H54 (cell line): ENCODE measurements around the gene TRAF1.

Experiments
- DNase-seq: peaks from one replicate; pipeline ENCODE4 v3.0.0; 2011; ENCODE audit warnings: low spot score, mixed read lengths; ENCODE audit not compliant: insufficient read length
- FAIRE-seq: peaks from 3 replicates; lab custom pipeline; 2011; peaks lifted over from hg19 to GRCh38; lab: Jason Lieb, UNC
- POLR2A ChIP-seq: IDR thresholded peaks from 2 replicates; pipeline ENCODE4 v1.6.1; 2011; ENCODE audit warnings: low read depth, mild to moderate bottlenecking, low read length

TRAF1 gene

DNA sequence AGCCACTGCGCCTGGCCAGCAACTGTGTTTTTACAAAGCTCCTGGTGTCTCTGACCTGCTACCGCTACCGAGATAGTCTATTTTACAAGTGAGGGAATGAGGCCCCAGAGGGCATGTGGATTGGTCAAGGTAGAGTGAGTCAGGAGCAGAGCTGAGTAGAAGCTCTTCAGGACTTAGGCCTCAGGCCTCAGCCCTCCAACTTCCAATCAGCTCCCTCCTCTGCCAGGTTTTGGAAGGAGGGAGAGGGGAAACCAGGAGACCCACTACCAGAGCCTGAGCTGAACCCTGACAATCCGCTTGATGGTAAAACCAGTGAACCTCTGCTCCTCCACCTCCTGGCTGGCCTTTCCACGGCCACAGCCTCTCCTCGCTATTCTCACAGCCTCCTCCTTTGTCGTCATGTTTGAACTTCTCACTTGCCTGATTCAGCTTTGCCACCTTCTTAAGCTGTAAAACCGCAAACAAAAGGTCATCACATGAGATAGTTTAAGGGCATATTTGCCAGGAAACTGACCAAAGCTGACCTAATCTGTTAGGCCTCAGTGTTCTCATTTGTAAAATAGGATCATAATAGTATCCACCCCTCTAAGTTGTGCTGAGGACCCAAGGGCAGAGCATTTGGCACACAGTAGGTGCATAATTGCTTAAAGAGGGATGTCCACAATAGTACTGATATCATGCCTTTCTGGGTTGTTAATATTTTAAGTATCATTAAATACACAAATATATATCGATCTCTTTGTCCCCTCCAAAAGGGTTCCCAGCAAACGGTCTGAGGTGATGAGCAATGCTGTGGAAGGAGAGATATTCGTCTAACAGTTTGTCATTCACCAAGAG is 1.7 kb downstream of the TRAF1 start:
- FAIRE-seq = no peak
- TF ChIP-seq POLR2A = no peak
- no peak for DNase-seq

DNA sequence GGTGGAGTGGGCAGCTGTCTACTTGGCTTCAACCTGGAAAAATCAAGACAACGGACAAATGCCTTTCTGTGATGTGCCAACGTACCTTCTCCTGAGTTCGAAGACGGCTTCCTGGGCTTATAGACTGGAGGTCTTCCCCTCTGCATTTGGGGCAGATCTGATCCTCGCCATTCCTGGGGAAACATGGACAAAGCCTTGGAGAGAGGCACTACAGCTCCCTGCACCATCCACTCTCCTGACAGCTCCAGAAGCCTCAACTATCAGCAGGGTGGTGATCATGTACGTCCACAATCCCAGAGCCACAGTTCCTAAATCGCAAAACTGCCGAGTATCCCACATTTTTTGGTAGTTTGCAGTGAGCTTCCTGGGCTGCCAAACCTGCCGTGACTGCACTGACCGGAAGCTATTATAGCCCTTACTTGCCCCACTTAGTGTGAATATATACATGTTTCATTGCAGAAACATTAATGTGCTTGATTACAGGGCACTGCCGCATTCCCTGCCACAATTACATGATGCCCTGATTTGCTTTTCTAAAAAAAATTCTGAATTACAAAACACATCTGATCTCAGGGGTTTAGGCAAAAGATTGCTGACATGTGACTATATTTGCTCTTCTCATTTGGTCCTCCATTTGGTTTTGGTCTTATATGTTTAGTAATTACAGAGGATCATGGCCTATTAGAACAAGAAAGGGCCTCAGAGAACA is 2.8 kb downstream of the TRAF1 start:
- DNase-seq (no peak), FAIRE-seq (no peak)
- TF ChIP-seq POLR2A = no peak

DNA sequence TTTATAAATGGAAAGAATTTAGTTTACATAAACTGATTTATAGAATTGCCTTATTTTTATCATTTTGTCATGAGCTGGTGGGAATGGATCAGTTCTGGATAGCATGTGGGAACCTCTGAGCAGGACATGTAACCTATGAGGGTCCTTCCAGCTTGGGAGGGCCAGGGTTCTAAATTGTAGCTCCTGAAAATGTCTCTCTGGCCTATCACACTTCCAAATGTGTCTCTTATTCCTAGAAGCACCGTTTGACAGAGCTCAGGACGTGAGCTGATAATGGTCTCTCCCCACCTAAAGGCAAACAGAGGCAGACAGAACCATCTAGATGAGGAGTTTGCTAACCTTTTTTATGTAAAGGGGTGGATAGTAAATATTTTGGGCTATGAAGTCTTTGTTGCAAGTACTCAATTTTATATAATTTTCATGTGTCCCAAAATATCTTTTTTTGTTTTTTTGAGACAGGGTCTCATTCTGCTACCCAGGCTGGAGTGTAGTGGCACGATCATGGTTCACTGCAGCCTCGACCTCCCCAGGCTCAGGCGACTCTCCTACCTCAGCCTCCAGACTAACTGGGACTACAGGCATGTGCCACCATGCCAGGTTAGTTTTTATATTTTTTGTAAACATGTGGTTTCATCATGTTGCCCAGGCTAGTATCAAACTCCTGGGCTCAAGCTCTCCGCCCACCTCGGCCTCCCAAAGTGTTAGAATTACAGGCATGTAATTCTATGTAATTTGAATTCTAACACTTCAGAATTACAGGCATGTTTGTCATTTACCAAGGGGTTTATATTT is 4.0 kb downstream of the TRAF1 start:
- FAIRE-seq (no peak), DNase-seq (no peak)
- TF ChIP-seq POLR2A = no peak

DNA sequence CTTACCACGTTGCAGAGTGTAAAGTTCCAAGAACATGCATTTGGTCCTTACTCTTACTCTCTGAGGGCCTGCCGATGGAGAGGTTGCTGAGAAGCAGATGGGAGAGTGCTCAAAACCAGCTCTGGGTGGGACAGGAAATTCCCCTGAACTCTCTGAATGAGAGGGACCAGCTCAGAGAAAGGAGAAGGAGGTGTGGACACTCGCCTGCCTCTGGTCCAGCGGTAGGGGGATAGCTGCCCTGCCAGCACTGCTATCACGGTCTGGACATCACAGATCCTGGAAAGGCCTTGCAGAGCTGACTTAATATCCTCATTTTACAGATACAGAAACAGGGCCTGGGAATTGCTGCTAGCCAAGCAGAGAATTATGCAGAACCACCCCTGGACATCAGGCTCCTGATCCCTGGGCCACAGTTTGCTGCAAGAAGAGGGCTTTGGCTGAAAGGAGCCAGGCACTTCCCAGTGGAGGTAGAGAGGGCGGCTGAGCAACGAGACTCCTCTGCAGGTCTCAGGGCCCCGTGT is 4.9 kb downstream of the TRAF1 start:
- no peak for FAIRE-seq
- DNase-seq = no peak
- no peak for TF ChIP-seq POLR2A

DNA sequence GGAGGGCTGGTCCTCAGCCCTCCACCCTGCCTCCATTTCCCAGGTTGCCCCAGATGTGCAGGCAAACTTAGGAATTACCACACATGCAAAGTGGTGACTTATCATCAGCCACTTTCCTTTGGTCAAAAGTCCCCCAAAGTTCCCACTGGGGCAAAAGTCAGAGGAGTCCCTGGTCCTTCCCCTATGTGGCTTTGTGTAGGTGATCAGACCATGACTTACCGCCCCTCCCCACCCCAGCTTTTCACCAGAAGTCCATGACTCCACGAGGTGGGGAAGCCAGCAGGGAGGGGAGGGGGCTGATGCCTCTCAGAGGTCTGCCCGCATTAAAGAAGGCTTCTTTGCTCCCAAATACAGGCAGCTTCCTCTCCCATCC is 5.8 kb downstream of the TRAF1 start:
- DNase-seq (no peak), FAIRE-seq (no peak)
- no peak for TF ChIP-seq POLR2A

DNA sequence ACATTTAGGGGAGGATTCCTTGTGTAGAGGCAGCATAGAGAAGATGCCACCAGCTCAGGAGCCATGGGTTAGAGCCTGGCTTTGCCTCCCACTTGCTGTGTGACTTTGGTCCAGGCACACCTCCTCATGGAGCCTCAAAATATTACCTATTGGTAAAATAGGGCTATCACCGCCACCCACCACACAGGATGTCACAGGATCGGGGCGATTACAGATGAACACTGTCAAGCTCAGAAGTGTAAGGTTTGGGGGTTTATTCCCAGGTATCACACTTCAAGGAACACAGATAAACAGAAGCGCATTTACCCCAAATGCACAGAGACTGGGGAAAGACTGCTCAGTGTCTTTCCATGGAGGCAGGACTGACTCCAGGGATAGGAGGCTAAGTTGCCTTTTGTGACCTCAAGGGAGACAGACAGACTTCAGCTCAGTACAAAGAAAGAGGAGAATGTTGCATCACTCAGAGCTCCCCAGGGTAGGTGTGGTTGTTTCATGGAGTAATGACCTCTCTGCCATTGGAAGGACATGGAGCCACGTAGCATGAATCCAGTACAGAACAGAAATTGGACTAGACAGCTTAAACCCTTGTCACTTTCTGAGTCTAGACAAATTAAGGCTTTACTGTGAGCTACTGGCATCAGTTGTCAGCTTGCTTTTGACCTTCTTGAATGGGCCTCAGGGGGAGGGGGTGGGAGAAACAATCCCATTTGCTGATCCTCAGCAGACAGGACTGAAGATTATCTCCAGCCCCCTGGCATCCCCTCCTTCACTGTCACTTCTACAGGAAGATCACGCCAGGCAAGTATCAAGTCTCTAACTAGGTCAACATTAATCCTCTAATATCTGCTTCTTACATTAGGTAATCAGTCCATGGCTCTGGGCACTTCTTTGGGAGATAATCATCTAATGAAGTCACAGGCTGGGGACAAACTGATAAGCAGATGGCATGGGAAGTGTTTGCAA is 6.5 kb downstream of the TRAF1 start:
- DNase-seq (no peak), FAIRE-seq (no peak)
- TF ChIP-seq POLR2A = no peak

DNA sequence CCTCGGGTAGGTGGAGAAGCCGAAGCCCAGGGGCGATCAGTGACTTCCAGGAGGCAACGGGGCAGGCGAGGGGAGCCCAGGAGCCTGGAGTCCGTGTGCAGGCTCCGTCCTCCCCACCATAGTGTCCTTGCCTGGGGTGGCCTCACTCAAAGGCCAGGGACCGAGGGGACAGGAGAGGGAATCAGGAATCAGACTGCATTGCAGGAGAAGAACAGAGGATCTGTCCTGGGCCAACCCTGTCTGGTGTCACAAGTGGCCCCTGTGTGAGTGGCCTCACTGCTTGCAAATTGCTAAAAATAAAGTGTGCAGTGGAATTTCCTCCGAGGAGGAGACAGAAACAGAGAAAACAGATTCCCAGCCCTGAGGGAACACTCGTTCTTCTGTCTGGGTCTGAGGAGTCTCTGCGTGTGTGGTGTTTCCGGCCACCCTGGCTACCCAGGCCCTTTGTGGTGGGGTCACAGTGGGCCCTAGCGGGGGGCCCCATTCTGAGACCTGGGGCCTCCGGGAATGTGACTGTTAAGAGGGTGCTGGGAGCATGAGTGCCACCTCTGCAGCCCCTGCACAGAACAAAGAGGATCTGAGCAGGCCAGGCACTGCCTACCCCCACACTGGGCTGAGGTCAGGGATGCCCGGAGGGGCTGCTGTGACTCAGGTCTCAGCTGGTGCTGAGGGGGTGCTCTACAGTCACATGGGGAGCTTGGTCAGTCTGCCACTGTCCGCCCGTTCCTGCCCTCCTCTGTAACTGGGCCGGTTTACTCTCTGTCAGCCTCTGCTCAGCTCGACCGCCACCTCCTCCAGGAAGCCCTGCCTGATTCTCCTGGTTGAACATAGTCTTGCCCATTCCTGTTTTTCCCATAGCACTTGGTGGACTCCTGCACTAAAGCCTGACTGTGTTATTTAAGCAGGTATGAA is 7.4 kb downstream of the TRAF1 start:
- no peak for DNase-seq
- TF ChIP-seq POLR2A = no peak
- no peak for FAIRE-seq

DNA sequence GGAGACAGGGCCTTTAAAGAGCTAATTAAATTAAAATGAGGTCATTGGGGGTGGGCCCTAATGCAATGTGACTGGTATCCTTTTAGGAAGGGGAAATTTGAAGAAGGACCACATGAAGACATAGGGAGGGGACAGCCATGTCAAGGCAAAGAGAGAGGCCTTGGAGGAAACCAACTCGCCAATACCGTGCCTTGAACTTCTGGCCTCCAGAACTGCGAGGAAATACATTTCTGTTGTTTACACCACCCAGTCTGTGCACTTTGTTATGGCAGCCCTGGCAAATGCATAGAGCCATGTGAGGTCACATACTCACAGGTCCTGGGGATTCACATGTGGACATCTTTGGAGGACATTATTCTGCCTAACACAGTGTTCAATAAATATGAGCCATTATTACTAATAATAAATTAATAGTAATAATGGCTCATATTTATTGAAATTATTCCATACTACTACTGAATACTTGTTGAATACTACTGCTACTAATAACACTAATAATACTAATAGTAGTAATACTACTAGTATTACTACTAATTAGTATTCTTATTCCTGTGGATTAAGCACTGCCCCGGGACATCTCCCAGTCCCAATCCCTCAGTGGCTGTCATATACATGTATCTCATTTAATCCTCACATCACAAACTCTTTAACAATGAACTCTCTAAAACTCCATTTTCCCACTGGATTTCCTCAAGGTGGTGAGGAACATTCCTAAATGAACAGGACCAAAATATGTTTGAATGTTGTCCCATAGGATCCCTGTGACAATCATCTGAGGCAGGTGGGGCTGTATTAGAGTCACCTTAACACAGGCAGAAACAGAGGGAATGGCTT is 8.4 kb downstream of the TRAF1 start:
- DNase-seq = no peak
- FAIRE-seq = no peak
- no peak for TF ChIP-seq POLR2A

DNA sequence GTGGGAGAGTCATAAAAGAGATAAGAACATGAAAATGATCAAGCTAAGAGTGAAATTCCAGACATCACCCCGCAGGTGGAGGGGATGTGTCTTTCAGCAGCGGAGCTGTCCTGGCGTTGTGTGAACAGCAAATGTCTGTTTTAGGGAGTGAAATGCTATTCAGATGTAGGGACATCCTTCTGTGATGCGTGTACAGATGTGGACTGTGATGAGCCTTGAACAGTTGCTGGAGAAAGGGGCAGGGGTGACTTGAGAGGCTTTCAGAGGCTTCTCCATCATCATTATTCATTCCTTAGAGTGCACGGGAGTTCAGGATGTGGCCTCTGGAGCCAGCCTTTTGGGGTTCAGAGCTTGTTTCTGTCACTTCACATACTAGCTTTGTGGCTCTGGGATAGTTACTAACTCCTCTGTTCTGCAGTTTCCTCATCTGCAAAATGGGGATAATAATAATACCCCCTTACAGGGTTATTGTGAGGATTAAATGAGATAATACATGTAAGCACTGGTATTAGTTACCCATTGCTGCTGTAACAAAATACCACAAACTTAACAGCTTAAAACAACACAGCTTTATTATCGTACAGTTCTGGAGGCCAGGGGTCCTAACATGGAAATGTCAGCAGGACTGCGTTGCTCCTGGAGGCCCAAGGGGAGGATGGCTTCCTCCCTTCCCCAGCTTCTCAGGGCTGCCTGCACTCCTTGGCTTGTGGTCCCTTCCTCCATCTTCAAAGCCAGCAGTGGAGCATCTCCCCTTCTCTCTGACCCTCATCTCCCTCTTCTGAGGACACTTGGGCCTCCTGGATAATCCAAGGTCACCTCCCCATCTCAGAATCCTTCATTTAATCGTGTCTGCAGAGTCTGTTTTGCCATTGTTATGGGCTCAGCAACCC is 9.4 kb downstream of the TRAF1 start:
- no peak for DNase-seq
- FAIRE-seq = no peak
- no peak for TF ChIP-seq POLR2A

DNA sequence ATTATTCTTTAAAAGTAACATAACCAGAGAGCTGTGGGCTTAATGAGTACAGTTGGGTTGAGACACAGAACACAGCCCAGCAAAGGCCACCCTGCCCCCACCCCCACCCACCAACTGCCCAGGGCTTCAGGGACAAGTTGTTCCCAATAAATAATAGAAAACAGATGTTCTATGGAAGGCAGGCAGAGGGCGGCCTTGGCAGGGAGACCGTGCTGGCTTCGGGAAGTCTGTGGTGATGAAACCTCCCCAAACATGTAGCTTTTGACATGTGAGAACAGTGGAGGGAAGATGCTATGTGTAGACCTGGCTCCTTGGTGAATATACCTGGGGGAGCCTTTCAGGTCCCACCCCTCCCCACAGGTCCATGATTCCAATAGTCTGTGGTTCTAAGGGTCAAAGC is 10.0 kb downstream of the TRAF1 start:
- no peak for TF ChIP-seq POLR2A
- no peak for DNase-seq
- no peak for FAIRE-seq
